CD4-positive, alpha-beta T cell (primary cell): ENCODE results near the gene PSAPL1. TPM values are rescaled to one million over a fixed set of nuclear protein-coding genes. Genes with fewer than 3 reads are reported as not detected.

Experiments
- ATAC-seq: fragments of 200-7000 bp; cut with Tn5 transposase; one replicate; pipeline ENCODE4 v1.10.0; 2022; ENCODE audit warnings: mild to moderate bottlenecking; ENCODE audit not compliant: poor library complexity
- CTCF ChIA-PET: fragments of 350-600 bp; sonication (Branson Sonifier 250); formaldehyde crosslinking; loops from one replicate; lab custom pipeline; 2021; ENCODE audit warnings: antibody characterized with exemption, inconsistent platforms; lab: Charles Lee
- POLR2A ChIA-PET: fragments of 350-600 bp; sonication (Branson Sonifier 250); formaldehyde crosslinking; loops from one replicate; lab custom pipeline; 2021; ENCODE audit warnings: antibody characterized with exemption, inconsistent platforms; lab: Charles Lee
- DNase-seq, 14 experiments: peaks; one replicate each; pipeline ENCODE4 v3.0.0-alpha.2; 2013 to 2020; ENCODE audit warnings: mixed read lengths in 2 of 14
- H3K27ac ChIP-seq, 2 donors: one replicate each; pipeline versions ENCODE4 v1.5.1 to v1.7.0; 2013; ENCODE audit warnings: low read length in 2 of 2, low read depth in 1 of 2, mild to moderate bottlenecking in 1 of 2
- H3K27me3 ChIP-seq, 2 experiments: 1 replicate in 1 of 2; 2 replicates in 1 of 2; pipeline versions ENCODE4 v1.6.1 to v1.7.0; 2013; ENCODE audit warnings: low read length in 2 of 2, control low read depth in 1 of 2, mild to moderate bottlenecking in 1 of 2, moderate library complexity in 1 of 2; ENCODE audit not compliant: insufficient read depth in 2 of 2, control insufficient read depth in 1 of 2
- H3K36me3 ChIP-seq: one replicate; pipeline ENCODE4 v1.6.1; 2013; ENCODE audit warnings: low read length, control low read depth; ENCODE audit not compliant: insufficient read depth
- H3K4me1 ChIP-seq: one replicate; pipeline ENCODE4 v1.6.1; 2013; ENCODE audit warnings: low read length, control low read depth; ENCODE audit not compliant: insufficient read depth
- H3K4me3 ChIP-seq: one replicate; pipeline ENCODE4 v1.5.1; 2013; ENCODE audit warnings: mild to moderate bottlenecking, low read length, moderate library complexity
- H3K9me3 ChIP-seq, 2 experiments: 1 replicate in 1 of 2; 2 replicates in 1 of 2; pipeline versions ENCODE4 v1.6.1 to v1.7.0; 2013; ENCODE audit warnings: low read length in 2 of 2, mild to moderate bottlenecking in 2 of 2, control low read depth in 1 of 2, moderate library complexity in 1 of 2; ENCODE audit not compliant: control insufficient read depth in 1 of 2, insufficient read depth in 1 of 2
- H3K27ac Mint-ChIP-seq: one replicate; pipeline ENCODE4 v1.8.0; 2020; ENCODE audit warnings: mixed read lengths
- H3K27me3 Mint-ChIP-seq: one replicate; pipeline ENCODE4 v1.8.0; 2021; ENCODE audit warnings: mixed read lengths
- H3K36me3 Mint-ChIP-seq: one replicate; pipeline ENCODE4 v1.8.0; 2021; ENCODE audit warnings: low read depth, mixed read lengths
- H3K4me1 Mint-ChIP-seq: one replicate; pipeline ENCODE4 v1.8.0; 2021; ENCODE audit warnings: low read depth, mixed read lengths
- H3K4me3 Mint-ChIP-seq: one replicate; pipeline ENCODE4 v1.8.0; 2020; ENCODE audit warnings: mild to moderate bottlenecking, mixed read lengths
- H3K9me3 Mint-ChIP-seq: one replicate; pipeline ENCODE4 v1.8.0; 2020; ENCODE audit warnings: mixed read lengths
- CTCF ChIP-seq: fragments of 200-600 bp; IDR thresholded peaks from one replicate; pipeline ENCODE4 v1.8.0; 2022; ENCODE audit warnings: antibody characterized with exemption, mild to moderate bottlenecking
- intact Hi-C, 2 experiments: fragments of 100-400 bp; cut with DNase I in 1 of 2; cut with micrococcal nuclease in 1 of 2; formaldehyde crosslinking; loops; one replicate each; pipeline versions ENCODE4 v1.15.1 to v1.9.0; 2023 to 2025; cut with DNase I, micrococcal nuclease
- total RNA-seq, 174 experiments: library from RNA in 2 of 174; stranded (reverse) in 2 of 174; gene quantifications; one replicate each; pipeline ENCODE4 v1.2.3 and lab custom pipeline; 2021 to 2026

The PSAPL1 gene
- total RNA-seq, 2 experiments from 2014 or later, result not detected

- no peaks in the 10 kb centered on the region for H3K4me1 ChIP-seq
- DNase-seq (no peak), ATAC-seq (no peak)
- no peaks in the 10 kb centered on the region for H3K36me3 Mint-ChIP-seq
- H3K9me3 Mint-ChIP-seq, result no peaks in the 10 kb centered on the region
- H3K27me3 Mint-ChIP-seq, result peaks cover 13% of the 10 kb centered on the region
- no peak overlapping the region for H3K4me3 ChIP-seq
- H3K27ac ChIP-seq, result no peak overlapping the region
- no peak for TF ChIP-seq CTCF
- intact Hi-C loops, result no loop called here
- ChIA-PET POLR2A (no interaction called here), CTCF (no interaction called here)
- peaks cover 0 to 10% of the 10 kb centered on the region in 2 experiments for H3K9me3 ChIP-seq
- no peak overlapping the region for H3K4me3 Mint-ChIP-seq
- H3K36me3 ChIP-seq, result no peaks in the 10 kb centered on the region
- no peaks in the 10 kb centered on the region for H3K4me1 Mint-ChIP-seq
- no peak overlapping the region for H3K27ac Mint-ChIP-seq
- H3K27me3 ChIP-seq, result peaks cover 0 to 4% of the 10 kb centered on the region in 2 experiments
These were observed 37.8 kb upstream of the PSAPL1 start for GRCh38 chr4:7472442-7473013.

- intact Hi-C loops, result no loop called here
- Mint-ChIP-seq H3K36me3 (no peaks in the 10 kb centered on the region), H3K9me3 (no peaks in the 10 kb centered on the region), H3K4me1 (no peaks in the 10 kb centered on the region), H3K27ac (no peak overlapping the region), H3K27me3 (peaks cover 13% of the 10 kb centered on the region), H3K4me3 (no peak overlapping the region)
- CTCF ChIA-PET, result no interaction called here
- H3K9me3 ChIP-seq, result peaks cover 0 to 16% of the 10 kb centered on the region in 2 experiments
- DNase-seq (no peak), ATAC-seq (no peak)
- H3K27me3 ChIP-seq, result peaks cover 0 to 4% of the 10 kb centered on the region in 2 experiments
- H3K4me3 ChIP-seq, result no peak overlapping the region
- no peaks in the 10 kb centered on the region for H3K4me1 ChIP-seq
- H3K36me3 ChIP-seq, result no peaks in the 10 kb centered on the region
- POLR2A ChIA-PET, result no interaction called here
- no peak for TF ChIP-seq CTCF
- no peak overlapping the region for H3K27ac ChIP-seq
These were observed 35.9 kb upstream of the PSAPL1 start for GRCh38 chr4:7470522-7471128.

DNA sequence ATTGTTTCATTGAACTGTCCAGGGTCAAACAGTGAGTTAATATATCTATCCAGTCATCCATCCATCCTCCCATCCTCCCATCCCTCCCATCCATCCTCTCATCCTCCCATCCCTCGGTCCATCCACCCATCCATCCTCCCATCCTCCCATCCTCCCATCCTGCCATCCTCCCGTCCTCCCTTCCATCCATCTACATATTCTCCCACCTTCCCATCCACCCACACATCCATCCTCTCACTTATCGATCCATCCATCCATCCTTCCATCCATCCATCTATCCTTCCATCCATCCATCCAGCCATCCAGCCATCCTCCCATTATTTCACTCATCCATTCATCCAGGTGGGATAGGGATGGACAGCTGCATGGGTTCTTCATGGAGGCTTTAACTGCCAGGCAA lies 35.4 kb upstream of the PSAPL1 start:
- H3K27me3 ChIP-seq, result peaks cover 0 to 4% of the 10 kb centered on the region in 2 experiments
- no peaks in the 10 kb centered on the region for H3K4me1 ChIP-seq
- TF ChIP-seq CTCF, result no peak
- DNase-seq (no peak), ATAC-seq (no peak)
- no peaks in the 10 kb centered on the region for H3K36me3 ChIP-seq
- H3K27ac ChIP-seq, result no peak overlapping the region
- ChIA-PET CTCF (no interaction called here), POLR2A (no interaction called here)
- no peaks in the 10 kb centered on the region for H3K4me1 Mint-ChIP-seq
- H3K4me3 Mint-ChIP-seq, result no peak overlapping the region
- peaks cover 13% of the 10 kb centered on the region for H3K27me3 Mint-ChIP-seq
- no peak overlapping the region for H3K27ac Mint-ChIP-seq
- H3K36me3 Mint-ChIP-seq, result no peaks in the 10 kb centered on the region
- H3K4me3 ChIP-seq, result no peak overlapping the region
- intact Hi-C loops, result no loop called here
- peaks cover 0 to 16% of the 10 kb centered on the region in 2 experiments for H3K9me3 ChIP-seq
- H3K9me3 Mint-ChIP-seq, result no peaks in the 10 kb centered on the region
